ENCODE measurements around the gene PDZRN3. TPM values are rescaled to one million over a fixed set of nuclear protein-coding genes. Genes with fewer than 3 reads are reported as not detected.

PDZRN3 gene
- total and polyA plus RNA-seq, 4 donors = 33.6 to 86.3 (median 52.6) TPM

DNA sequence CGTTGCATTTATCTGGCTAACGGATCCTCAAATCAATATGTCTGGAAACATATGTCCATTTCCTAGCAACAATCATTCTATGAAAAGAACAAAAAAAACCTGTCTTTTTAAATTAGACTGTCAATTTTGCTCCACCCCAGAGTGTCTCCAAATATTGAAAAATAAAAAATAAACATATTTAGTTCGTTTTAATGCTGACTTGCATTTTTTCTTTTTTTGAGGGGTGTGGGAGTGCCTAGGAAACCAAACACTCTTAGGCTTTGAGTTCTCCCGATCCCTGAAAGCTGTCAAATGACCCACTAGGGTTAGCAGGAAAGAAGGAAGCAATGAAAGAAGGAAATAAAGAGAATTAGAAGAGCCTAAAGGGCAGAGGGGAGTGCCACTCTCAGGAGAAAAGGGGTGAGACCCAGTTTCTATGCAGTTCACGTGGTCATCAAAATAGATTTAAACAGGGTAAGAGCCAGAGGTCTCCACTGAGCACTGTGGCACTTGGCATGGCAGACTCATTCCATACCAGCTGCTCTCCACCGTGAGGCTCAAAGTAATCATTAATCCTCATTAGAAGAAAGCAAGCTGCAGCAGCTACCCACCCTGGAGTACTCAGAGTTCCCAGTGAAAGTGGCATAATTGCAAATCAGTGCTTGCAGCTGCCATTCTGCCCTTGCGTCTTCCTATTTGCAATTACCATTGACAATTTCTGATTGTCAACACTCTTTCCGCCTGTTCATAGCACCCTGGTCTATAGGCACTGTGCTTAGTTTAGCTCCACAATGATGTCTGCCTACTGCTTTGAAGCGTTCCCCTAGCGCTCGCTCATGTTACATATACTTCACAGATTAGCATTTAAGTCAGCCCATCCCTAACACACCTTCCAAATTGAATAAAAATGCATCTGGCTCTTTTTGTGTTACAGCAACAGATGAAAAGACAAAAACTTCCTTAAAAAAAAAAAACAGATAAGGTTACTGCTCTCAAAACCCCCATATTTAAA lies 32.3 kb downstream of the PDZRN3 start:
- DNase-seq (no peak), ATAC-seq (ENCODE audit: low FRiP score) (no peak)
- Histone ChIP-seq H3K4me1 (ENCODE audit: control insufficient read depth in 1 of 2, insufficient read depth in 2 of 2, low read length in 2 of 2) (peaks cover 8% of the 10 kb centered on the region in 2 donors), H3K27me3 (ENCODE audit: control insufficient read depth in 1 of 2, insufficient read depth in 2 of 2, low read length in 1 of 2) (no peaks in the 10 kb centered on the region), H3K36me3 (ENCODE audit: control insufficient read depth in 1 of 2, insufficient read depth in 2 of 2, low read length in 1 of 2) (no peaks in the 10 kb centered on the region), H3K9me3 (ENCODE audit: control insufficient read depth, low read length) (no peaks in the 10 kb centered on the region), H3K27ac (ENCODE audit: low read depth in 1 of 2, low read length in 2 of 2) (peak overlapping the region in 1 of 2 donors; percentile 6), H3K4me3 (ENCODE audit: low read length in 2 of 2) (no peak overlapping the region)
- intact Hi-C loops (cut with DNase I) = no loop called here
- WGBS, 2 donors = 71 to 77% methylated on average over 11 of the region's 11 CpGs

- DNase-seq (no peak), ATAC-seq (ENCODE audit: low FRiP score) (no peak)
- no peaks in the 10 kb centered on the region for H3K9me3 ChIP-seq (ENCODE audit: control insufficient read depth, low read length)
- intact Hi-C loops (cut with DNase I) = no loop called here
- H3K4me3 ChIP-seq (ENCODE audit: low read length in 2 of 2) = no peak overlapping the region
- 13 to 28% methylated on average over 3 of the region's 3 CpGs for WGBS, 2 donors
- H3K27ac ChIP-seq (ENCODE audit: low read depth in 1 of 2, low read length in 2 of 2) = no peak overlapping the region
- no peaks in the 10 kb centered on the region for H3K36me3 ChIP-seq (ENCODE audit: control insufficient read depth in 1 of 2, insufficient read depth in 2 of 2, low read length in 1 of 2)
- peaks cover 6 to 7% of the 10 kb centered on the region in 2 donors for H3K4me1 ChIP-seq (ENCODE audit: control insufficient read depth in 1 of 2, insufficient read depth in 2 of 2, low read length in 2 of 2)
- H3K27me3 ChIP-seq (ENCODE audit: control insufficient read depth in 1 of 2, insufficient read depth in 2 of 2, low read length in 1 of 2) = no peaks in the 10 kb centered on the region
Measured at GRCh38 chr3:73591286-73591800, 33.4 kb downstream of the PDZRN3 start.

DNA sequence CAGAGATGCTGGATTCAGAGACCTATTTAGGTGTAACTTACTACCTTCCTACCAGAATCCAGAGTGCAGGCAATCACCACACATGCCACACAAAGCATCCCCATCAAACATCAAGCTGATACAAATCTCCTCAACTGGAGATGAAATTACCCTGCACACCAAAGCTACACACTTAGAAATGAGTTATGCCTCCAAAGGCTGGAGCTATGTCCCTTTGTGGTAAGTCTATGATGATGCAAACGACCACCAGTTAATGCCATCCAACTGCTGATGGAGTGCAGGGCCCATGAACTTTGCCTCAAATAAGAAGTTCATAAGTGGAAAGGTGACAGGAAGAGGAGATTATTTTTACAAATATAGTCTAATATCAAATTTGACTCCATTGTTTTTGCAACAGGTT lies 38.1 kb downstream of the PDZRN3 start:
- Histone ChIP-seq H3K27me3 (ENCODE audit: control insufficient read depth in 1 of 2, insufficient read depth in 2 of 2, low read length in 1 of 2) (no peaks in the 10 kb centered on the region), H3K36me3 (ENCODE audit: control insufficient read depth in 1 of 2, insufficient read depth in 2 of 2, low read length in 1 of 2) (no peaks in the 10 kb centered on the region), H3K9me3 (ENCODE audit: control insufficient read depth, low read length) (no peaks in the 10 kb centered on the region), H3K4me3 (ENCODE audit: low read length in 2 of 2) (no peak overlapping the region), H3K27ac (ENCODE audit: low read depth in 1 of 2, low read length in 2 of 2) (no peak overlapping the region), H3K4me1 (ENCODE audit: control insufficient read depth in 1 of 2, insufficient read depth in 2 of 2, low read length in 2 of 2) (peaks cover 7 to 8% of the 10 kb centered on the region in 2 donors)
- 83 to 88% methylated on average over 1 of the region's 1 CpG for WGBS, 2 donors
- DNase-seq (no peak), ATAC-seq (ENCODE audit: low FRiP score) (no peak)
- intact Hi-C loops (cut with DNase I) = no loop called here

DNA sequence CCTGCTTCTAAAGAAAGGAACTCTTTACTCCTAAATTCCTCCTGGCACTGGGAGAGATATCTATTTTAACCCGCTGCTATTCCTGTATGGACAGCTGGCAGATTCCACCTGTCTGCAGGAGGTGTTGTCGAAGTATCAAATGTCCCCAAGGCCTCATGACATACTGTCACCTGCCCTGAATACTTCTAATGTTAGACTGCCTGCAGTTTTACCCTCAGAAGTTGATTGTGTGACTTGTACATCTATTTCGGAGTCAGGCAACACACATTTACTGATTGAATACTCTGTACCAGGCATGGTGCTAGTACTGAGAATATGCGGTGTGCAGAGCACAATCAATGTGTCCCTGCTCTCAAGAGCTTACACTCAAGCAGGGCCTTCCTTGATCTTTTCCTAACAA lies 38.6 kb downstream of the PDZRN3 start:
- DNase-seq = no peak
- Histone ChIP-seq H3K36me3 (ENCODE audit: control insufficient read depth in 1 of 2, insufficient read depth in 2 of 2, low read length in 1 of 2) (no peaks in the 10 kb centered on the region), H3K27me3 (ENCODE audit: control insufficient read depth in 1 of 2, insufficient read depth in 2 of 2, low read length in 1 of 2) (no peaks in the 10 kb centered on the region), H3K9me3 (ENCODE audit: control insufficient read depth, low read length) (no peaks in the 10 kb centered on the region), H3K4me3 (ENCODE audit: low read length in 2 of 2) (no peak overlapping the region), H3K4me1 (ENCODE audit: control insufficient read depth in 1 of 2, insufficient read depth in 2 of 2, low read length in 2 of 2) (peaks cover 4 to 6% of the 10 kb centered on the region in 2 donors), H3K27ac (ENCODE audit: low read depth in 1 of 2, low read length in 2 of 2) (no peak overlapping the region)
- intact Hi-C loops (cut with DNase I) = no loop called here
- ATAC-seq (ENCODE audit: low FRiP score) = no peak
- 85 to 91% methylated on average over 4 of the region's 4 CpGs for WGBS, 2 donors

GRCh38 chr3:73584873-73585272 lies 39.9 kb downstream of the PDZRN3 start:
- no peaks in the 10 kb centered on the region for H3K9me3 ChIP-seq (ENCODE audit: control insufficient read depth, low read length)
- H3K27ac ChIP-seq (ENCODE audit: low read depth in 1 of 2, low read length in 2 of 2) = no peak overlapping the region
- no peak overlapping the region for H3K4me3 ChIP-seq (ENCODE audit: low read length in 2 of 2)
- intact Hi-C loops (cut with DNase I) = no loop called here
- no peak for DNase-seq
- H3K4me1 ChIP-seq (ENCODE audit: control insufficient read depth in 1 of 2, insufficient read depth in 2 of 2, low read length in 2 of 2) = peaks cover 4% of the 10 kb centered on the region in 2 donors
- ATAC-seq (ENCODE audit: low FRiP score) = no peak
- no peaks in the 10 kb centered on the region for H3K27me3 ChIP-seq (ENCODE audit: control insufficient read depth in 1 of 2, insufficient read depth in 2 of 2, low read length in 1 of 2)
- H3K36me3 ChIP-seq (ENCODE audit: control insufficient read depth in 1 of 2, insufficient read depth in 2 of 2, low read length in 1 of 2) = no peaks in the 10 kb centered on the region

DNA sequence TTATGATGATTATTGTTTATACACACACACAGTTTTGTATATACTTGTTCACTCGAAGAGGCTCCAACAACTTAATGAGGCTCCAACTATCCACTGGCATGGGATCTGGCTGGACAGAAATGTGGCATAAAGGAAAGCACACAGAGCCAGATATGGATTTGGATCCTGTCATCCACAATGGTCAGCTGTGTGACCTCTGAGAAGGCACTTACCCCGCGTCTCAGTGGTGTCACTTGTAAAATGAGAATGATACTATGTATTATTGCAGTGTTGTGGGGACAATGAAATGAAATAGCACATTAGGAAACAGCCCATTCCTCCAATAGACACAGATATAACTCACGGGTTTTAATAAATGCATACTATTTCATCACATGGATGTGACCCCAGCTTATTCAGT lies 42.2 kb downstream of the PDZRN3 start:
- H3K9me3 ChIP-seq (ENCODE audit: control insufficient read depth, low read length) = no peaks in the 10 kb centered on the region
- ATAC-seq (ENCODE audit: low FRiP score) = no peak
- no peak overlapping the region for H3K4me3 ChIP-seq (ENCODE audit: low read length in 2 of 2)
- 87 to 88% methylated on average over 4 of the region's 4 CpGs for WGBS, 2 donors
- H3K27me3 ChIP-seq (ENCODE audit: control insufficient read depth in 1 of 2, insufficient read depth in 2 of 2, low read length in 1 of 2) = no peaks in the 10 kb centered on the region
- H3K27ac ChIP-seq (ENCODE audit: low read depth in 1 of 2, low read length in 2 of 2) = no peak overlapping the region
- H3K4me1 ChIP-seq (ENCODE audit: control insufficient read depth in 1 of 2, insufficient read depth in 2 of 2, low read length in 2 of 2) = peaks cover 4 to 6% of the 10 kb centered on the region in 2 donors
- intact Hi-C loops (cut with DNase I) = no loop called here
- DNase-seq = no peak
- no peaks in the 10 kb centered on the region for H3K36me3 ChIP-seq (ENCODE audit: control insufficient read depth in 1 of 2, insufficient read depth in 2 of 2, low read length in 1 of 2)

GRCh38 chr3:73581134-73581846 lies 43.5 kb downstream of the PDZRN3 start:
- no peak overlapping the region for H3K4me3 ChIP-seq (ENCODE audit: low read length in 2 of 2)
- H3K36me3 ChIP-seq (ENCODE audit: control insufficient read depth in 1 of 2, insufficient read depth in 2 of 2, low read length in 1 of 2) = no peaks in the 10 kb centered on the region
- peaks cover 4 to 6% of the 10 kb centered on the region in 2 donors for H3K4me1 ChIP-seq (ENCODE audit: control insufficient read depth in 1 of 2, insufficient read depth in 2 of 2, low read length in 2 of 2)
- no peak for DNase-seq
- H3K27me3 ChIP-seq (ENCODE audit: control insufficient read depth in 1 of 2, insufficient read depth in 2 of 2, low read length in 1 of 2) = no peaks in the 10 kb centered on the region
- no peak for ATAC-seq (ENCODE audit: low FRiP score)
- intact Hi-C loops (cut with DNase I) = no loop called here
- no peak overlapping the region for H3K27ac ChIP-seq (ENCODE audit: low read depth in 1 of 2, low read length in 2 of 2)
- WGBS, 2 donors = 61 to 62% methylated on average over 2 of the region's 2 CpGs
- H3K9me3 ChIP-seq (ENCODE audit: control insufficient read depth, low read length) = no peaks in the 10 kb centered on the region

- ATAC-seq (ENCODE audit: low FRiP score) = peak; percentile 22
- WGBS, 2 donors = 65 to 69% methylated on average over 2 of the region's 2 CpGs
- H3K27me3 ChIP-seq (ENCODE audit: control insufficient read depth in 1 of 2, insufficient read depth in 2 of 2, low read length in 1 of 2) = no peaks in the 10 kb centered on the region
- H3K9me3 ChIP-seq (ENCODE audit: control insufficient read depth, low read length) = no peaks in the 10 kb centered on the region
- H3K36me3 ChIP-seq (ENCODE audit: control insufficient read depth in 1 of 2, insufficient read depth in 2 of 2, low read length in 1 of 2) = no peaks in the 10 kb centered on the region
- DNase-seq = no peak
- H3K4me1 ChIP-seq (ENCODE audit: control insufficient read depth in 1 of 2, insufficient read depth in 2 of 2, low read length in 2 of 2) = peaks cover 4 to 6% of the 10 kb centered on the region in 2 donors
- H3K4me3 ChIP-seq (ENCODE audit: low read length in 2 of 2) = no peak overlapping the region
- no peak overlapping the region for H3K27ac ChIP-seq (ENCODE audit: low read depth in 1 of 2, low read length in 2 of 2)
- intact Hi-C loops (cut with DNase I) = no loop called here
Measured at GRCh38 chr3:73580343-73580742, 44.4 kb downstream of the PDZRN3 start.

All from aorta (tissue), 5 donors.